Measurements from ENCODE around the gene UPK3A.
"Not testable (repeated sequence)": the region's sequence is repeated elsewhere in the genome, so short reads cannot be mapped to it uniquely, and the experiment has no call there.

UPK3A gene

DNA sequence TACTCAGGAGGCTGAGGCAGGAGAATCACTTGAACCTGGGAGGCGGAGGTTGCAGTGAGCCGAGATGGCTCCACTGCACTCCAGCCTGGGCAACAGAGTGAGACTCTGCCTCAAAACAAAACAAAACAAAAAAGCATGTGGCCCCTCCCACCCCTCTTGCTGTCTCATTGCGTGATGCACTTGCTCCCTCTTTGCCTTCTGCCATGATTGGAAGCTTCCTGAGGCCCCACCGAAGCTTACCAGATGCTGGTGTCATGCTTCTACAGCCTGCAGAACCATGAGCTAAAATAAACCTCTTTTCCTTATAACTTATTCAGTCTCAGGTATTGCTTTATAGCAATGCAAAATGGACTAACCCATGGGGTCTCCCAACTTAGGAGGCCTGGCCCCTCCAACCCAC, 26.8 kb upstream of the UPK3A start:
- DNase-seq (ENCODE audit: low spot score): not testable (repeated sequence)

GRCh38 chr22:45259754-45260394, 24.9 kb upstream of the UPK3A start:
- no peak for DNase-seq (ENCODE audit: low spot score)

DNA sequence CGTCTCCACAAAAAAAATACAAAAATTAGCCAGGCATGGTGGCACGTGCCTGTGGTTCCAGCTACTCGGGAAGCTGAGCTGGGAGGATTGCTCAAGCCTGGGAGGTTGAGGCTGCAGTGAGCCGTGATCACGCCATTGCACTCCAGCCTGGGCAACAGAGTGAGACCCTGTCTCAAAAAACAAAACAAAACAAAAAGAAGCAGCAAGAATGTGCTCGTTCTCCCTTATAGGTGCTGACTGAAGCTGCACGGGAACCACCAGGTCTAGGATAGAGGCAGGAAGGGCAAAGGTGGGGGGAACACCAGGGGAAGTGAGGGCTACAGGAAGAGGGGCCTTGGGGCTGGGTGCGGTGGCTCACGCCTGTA, 24.4 kb upstream of the UPK3A start:
- DNase-seq (ENCODE audit: low spot score): not testable (repeated sequence)

- no peak for DNase-seq (ENCODE audit: low spot score)
Observed at GRCh38 chr22:45261407-45262088, 23.2 kb upstream of the UPK3A start.

DNA sequence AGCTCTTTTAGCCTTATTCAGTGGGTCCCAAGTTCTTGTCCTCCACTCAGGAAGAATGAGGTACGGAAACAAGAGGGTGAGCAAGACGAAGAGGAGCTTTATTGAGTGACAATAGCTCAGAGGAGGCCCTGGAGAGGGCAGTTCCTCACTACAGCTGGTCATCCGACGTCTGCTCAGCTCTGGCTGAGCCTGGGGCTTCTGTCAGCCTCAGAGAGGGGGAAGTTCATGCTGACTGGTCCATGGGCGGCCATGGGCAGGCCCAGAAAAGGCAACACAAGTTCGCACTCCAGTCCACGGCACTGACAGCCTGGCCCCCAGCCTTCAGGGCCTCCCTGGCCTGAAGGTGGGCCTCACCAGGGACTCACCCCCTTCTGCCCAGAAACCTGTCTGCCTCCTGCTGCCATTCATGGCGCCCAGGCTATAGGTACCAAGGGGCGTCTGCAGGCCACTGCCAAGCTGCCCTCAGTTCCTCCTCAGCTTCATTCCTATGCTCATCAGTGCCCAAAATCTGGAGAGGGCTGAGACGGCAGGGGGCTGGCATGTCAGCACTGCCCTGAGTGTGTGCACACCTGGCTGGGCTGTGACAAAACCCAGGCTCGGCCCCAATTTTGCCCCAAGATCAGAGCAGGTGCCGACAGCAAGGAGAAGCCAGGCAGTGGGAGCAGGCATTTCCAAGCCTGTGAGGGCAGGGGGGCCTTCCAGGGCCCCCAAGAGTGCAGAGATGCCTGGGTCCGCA, 22.4 kb upstream of the UPK3A start:
- no peak for DNase-seq (ENCODE audit: low spot score)

DNA sequence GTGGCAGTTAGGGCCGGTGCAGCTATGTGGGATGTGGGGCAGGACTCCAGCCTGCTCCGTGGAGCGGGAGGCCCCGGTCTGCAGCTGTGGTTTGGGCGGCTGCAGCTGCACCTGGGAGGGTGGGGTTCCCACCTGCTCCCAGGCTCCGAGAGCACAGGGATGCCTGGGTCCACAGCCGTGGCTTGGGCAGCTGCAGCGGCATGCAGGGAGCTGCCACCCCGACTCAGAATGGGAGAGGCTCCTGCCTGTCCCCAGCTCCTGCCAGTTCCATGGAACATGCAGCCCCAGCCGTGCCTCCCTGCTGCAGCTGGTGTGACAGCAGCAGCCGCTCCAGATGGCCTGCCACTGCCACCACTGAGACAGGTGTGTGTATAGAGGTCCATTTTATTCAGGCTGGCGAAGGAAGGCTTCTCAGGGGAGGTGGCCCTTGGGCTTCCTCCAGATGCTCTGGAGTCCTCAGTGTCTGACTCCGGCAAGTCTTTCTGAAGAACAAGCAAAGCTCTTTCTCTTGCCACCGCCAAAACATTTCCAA, 21.8 kb upstream of the UPK3A start:
- no peak for DNase-seq (ENCODE audit: low spot score)

- DNase-seq (ENCODE audit: low spot score): peak; percentile 97
Observed at GRCh38 chr22:45263463-45264269, 21.1 kb upstream of the UPK3A start.

DNA sequence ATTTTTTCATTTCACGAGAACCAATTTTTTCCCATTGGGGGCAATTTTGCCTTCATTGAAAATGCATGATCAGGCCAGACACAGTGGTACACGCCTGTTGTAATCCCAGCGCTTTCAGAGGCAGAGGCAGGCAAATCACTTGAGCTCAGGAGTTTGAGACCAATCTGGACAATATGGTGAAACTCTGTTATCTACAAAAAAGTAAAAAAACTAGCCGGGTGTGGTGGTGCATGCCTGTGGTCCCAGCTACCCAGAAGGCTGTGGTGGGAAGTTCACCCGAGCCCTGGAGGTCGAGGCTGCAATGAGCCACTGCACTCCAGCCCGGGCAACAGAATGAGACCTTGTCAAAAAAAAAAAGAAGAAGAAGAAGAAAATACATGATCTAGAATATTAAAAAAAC, 19.2 kb upstream of the UPK3A start:
- no peak for DNase-seq (ENCODE audit: low spot score)

DNA sequence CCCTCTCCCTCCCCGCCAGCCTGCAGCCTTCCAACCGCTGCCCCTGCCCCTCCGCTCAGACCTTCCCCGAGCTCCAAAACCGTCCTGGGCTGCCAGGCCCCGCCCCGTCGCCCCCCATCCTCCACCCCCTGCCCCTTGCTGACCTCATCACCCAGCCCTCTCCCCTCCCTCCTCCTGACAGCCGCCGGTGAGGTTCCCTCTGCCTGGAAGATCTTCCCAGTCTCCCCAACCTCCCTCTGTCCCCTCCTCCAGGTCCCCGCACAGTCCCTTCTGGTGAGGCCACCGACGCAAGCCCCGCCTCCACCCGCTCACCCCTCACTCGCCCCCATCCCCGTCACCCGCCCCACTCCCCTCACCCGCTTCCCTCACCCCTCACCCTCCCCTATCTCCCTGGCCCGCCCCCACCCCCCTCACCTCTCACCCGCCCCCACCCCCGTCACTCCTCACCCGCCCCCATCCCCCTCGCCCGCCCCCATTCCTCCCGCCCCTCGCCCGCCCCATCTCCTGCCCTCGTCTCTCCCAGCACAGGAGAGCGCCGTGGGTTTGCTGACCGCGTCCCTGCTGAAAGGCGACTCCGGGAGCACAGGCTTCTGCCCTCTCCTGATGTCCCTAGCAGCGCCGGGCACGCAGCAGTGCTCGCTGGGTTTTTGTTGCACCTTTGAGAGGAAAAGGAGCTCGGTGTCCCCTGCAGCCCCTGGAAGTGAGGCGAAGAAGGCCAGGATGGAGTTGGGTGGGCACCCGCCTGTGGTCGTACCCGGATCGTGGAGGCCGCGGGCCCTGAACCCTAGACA, 16.4 kb upstream of the UPK3A start:
- peak; percentile 74 for DNase-seq (ENCODE audit: low spot score)

GRCh38 chr22:45268958-45269844, 15.5 kb upstream of the UPK3A start:
- peak; percentile 67 for DNase-seq (ENCODE audit: low spot score)

DNA sequence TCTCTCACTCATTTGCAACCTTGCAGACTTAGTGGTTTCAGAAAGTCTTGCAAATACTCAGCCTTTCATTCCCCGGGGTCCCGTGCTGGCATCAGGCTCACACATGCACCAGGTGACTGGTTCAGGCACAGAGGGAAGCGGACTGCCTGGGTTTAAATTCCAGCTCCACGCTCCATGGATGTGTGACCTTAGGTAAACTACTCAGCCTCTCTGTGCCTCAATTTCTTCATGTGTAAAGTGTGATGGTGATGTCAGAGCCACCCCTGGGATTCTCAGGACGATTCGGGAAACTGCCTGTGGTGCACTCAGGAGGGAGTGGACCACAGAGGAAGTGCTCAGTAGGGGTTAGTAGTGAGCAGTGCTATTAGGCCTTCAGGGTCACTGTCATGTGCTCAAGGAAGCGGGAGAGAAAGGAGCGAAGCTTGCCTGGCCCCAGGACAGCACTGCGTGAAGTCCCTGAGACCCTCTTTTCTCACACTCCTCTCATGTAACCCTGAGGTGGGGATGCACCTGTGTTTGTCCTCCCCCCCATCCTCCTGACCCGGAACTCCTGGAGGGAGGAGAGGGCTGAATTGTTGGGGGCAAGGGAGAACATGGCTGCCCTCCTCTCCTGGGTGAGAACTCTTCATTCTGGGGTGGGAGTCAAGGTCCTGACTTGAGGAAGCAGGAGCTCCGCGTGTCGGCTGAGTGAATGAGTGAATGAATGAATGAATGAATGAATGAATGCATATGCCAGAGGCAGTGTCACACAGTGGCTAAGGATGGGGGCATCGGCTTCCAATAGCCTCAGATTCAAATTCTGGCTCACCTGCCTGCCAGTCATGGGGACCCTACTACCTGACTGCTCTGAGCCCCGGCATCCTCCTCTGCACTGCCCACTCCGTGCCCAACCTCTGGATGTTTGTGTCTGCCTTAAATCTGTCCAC, 14.4 kb upstream of the UPK3A start:
- no peak for DNase-seq (ENCODE audit: low spot score)

DNA sequence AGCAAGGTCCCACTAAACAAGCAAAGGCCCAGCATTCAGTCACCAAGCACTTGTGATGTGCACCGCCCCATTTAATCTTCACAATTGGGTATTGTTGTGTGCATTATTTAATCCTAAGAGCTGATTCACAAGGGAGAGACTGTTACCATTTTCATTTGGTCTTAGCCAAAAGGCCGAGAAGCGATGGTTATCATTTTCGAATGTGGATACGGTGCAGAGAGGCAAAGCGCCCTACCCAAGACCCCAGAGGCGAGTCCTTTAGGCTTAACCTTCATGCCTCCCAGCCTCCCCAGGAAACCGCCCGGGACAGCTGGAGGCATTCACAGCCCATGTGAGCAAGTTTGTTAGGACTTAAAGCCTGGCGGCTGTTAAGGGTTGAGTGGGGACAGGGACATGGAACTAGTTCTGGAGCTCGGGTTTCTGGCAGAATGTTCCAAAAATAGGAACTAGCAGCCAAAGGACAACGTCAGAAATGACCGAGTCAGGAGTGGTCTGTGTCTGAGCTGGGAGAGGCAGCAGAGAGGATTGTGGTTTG, 13.0 kb upstream of the UPK3A start:
- DNase-seq (ENCODE audit: low spot score): no peak

GRCh38 chr22:45272498-45272897, 12.3 kb upstream of the UPK3A start:
- no peak for DNase-seq (ENCODE audit: low spot score)

DNA sequence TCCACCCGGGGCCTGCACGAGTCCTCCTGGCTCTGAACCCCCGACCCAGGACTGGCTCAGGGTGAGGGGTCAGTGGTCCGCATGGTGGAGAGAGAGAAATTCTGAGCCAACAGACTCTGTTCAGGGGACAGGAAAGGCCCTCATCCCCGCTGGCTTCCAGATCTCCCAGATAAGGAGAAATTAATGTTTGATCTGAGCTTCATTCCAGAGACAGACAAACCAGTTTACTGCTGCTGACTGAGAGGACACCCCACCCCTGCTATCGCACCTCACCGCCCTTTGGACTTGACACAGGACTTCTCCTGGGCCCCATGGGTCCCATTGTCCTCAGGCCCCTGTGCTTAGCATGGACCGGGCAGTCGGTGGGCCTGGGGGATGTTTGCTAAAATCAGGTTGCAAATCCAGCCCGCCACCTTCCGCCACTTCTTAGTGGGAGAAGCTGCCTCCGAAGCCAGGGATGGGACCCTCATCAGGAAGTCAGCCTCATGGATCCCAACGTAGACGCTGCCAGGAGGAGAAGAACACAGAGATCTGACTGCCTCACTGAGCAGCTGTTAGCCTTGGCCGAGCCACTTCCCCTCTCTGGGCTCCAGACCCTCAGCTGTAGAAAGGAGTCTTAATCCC, 11.2 kb upstream of the UPK3A start:
- DNase-seq (ENCODE audit: low spot score): peak; percentile 89

GRCh38 chr22:45276507-45277105, 8.1 kb upstream of the UPK3A start:
- no peak for DNase-seq (ENCODE audit: low spot score)

DNA sequence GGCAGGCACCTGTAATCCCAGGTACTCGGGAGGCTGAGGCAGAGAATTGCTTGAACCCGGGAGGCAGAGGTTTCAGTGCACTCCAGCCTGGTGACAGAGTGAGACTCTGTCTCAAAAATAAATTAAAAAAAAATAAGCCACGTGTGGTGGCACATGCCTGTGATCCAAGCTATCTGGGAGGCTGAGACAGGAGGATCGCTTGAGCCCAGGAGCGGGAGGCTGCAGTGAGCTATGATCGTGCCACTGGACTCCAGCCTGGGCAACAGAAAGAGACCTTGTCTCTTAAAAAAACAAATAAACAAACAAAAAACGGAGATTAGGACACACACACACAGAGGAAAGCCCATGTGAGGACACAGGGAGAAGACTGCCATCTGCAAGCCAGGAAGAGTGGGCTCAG, 7.0 kb upstream of the UPK3A start:
- DNase-seq (ENCODE audit: low spot score): not testable (repeated sequence)

DNA sequence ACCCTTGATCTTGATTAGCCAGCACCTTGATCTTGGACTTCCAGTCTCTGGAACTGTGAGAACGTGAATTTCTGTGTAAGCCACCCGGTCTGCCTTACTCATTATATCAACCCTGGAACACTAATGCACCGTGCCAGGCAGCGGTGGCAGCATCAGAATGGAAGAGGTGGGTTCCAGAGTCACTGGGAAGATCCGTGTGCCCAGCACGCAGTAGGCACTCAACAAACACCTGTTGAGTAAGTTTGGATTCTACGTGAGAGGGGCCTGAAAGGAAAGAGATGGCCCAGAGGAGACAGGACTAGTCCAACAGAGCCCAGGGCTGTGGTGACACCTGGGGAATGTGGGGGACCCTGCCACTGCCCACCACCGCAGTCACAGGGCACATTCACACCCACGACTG, 6.6 kb upstream of the UPK3A start:
- DNase-seq (ENCODE audit: low spot score): no peak

GRCh38 chr22:45280587-45280980, 4.2 kb upstream of the UPK3A start:
- no peak for DNase-seq (ENCODE audit: low spot score)

Measured in HuH-7 (cell line).